GM10248 (cell line): ENCODE measurements around the gene NAT10.

ENCODE experiments used
- CTCF ChIA-PET: fragments of 300-600 bp; sonication (Branson Sonifier 250); formaldehyde crosslinking; extraction: SDS; loops from one replicate; lab custom pipeline; 2021; ENCODE audit warnings: antibody characterized with exemption; lab: Yijun Ruan, JAX
- POLR2A ChIA-PET: fragments of 350-650 bp; sonication (Branson Sonifier 250); formaldehyde crosslinking; extraction: SDS; loops from one replicate; lab custom pipeline; 2020; ENCODE audit warnings: antibody characterized with exemption; lab: Yijun Ruan, JAX
- DNase-seq: peaks from one replicate; pipeline ENCODE4 v3.0.0; 2012; ENCODE audit errors: extremely low spot score
- CTCF ChIP-seq: IDR thresholded peaks from 2 replicates; pipeline ENCODE4 v1.5.1; 2012; ENCODE audit warnings: mild to moderate bottlenecking, low read depth; ENCODE audit errors: extremely low read depth, missing control alignments, control extremely low read depth

NAT10 gene

GRCh38 chr11:34098813-34099212 is 6.6 kb upstream of the NAT10 start:
- no peak for DNase-seq
- CTCF ChIA-PET: interaction anchor here (1.1 kb wide), 1 partner anchor 13 kb away, joined by 4 read pairs; no protein-coding TSS in a partner anchor
- no peak for TF ChIP-seq CTCF
- POLR2A ChIA-PET: no interaction called here

- TF ChIP-seq CTCF: no peak
- ChIA-PET POLR2A (interaction anchor here (1.0 kb wide), 1 partner anchor 17 kb away, joined by 3 read pairs; no protein-coding TSS in a partner anchor), CTCF (interaction anchor here (0.7 to 1.1 kb wide), 2 partner anchors 35 to 108 kb away, joined by 3 to 4 read pairs; no protein-coding TSS in a partner anchor)
- DNase-seq: no peak
Measured at GRCh38 chr11:34104680-34105078, 750 bp upstream of the NAT10 start.

- no peak for DNase-seq
- ChIA-PET POLR2A (interaction anchor here (0.6 to 1.6 kb wide), 4 partner anchors 18 to 55 kb away, joined by 3 read pairs; partner anchors contain the start of gene CAPRIN1), CTCF (interaction anchor here (0.7 to 1.4 kb wide), 8 partner anchors 10 to 253 kb away, joined by 3 to 4 read pairs (median 3); no protein-coding TSS in a partner anchor)
- no peak for TF ChIP-seq CTCF
Measured at GRCh38 chr11:34105957-34106504, 602 bp downstream of the NAT10 start.

GRCh38 chr11:34111722-34112270 is 6.4 kb downstream of the NAT10 start:
- CTCF ChIA-PET: interaction anchor here (1.4 kb wide), 1 partner anchor 9 kb away, joined by 3 read pairs; no protein-coding TSS in a partner anchor
- POLR2A ChIA-PET: no interaction called here
- DNase-seq: no peak

GRCh38 chr11:34114014-34114413 is 8.6 kb downstream of the NAT10 start:
- ChIA-PET CTCF (interaction anchor here (1.2 kb wide), 1 partner anchor 9 kb away, joined by 3 read pairs; no protein-coding TSS in a partner anchor), POLR2A (no interaction called here)
- DNase-seq: no peak
- no peak for TF ChIP-seq CTCF

More at GRCh38 chr11:34111722-34112270, 6.4 kb downstream of the NAT10 start:
- TF ChIP-seq CTCF: no peak

GRCh38 chr11:34114471-34114870 is 9.0 kb downstream of the NAT10 start:
- TF ChIP-seq CTCF: no peak
- ChIA-PET CTCF (no interaction called here), POLR2A (no interaction called here)

More at GRCh38 chr11:34114471-34114870, 9.0 kb downstream of the NAT10 start:
- no peak for DNase-seq
